Panc1 (cell line): ENCODE results near the gene AHSG. TPM values are rescaled to one million over a fixed set of nuclear protein-coding genes. Genes with fewer than 3 reads are reported as not detected.

Experiments
- ATAC-seq: fragments of 200-7000 bp; cut with Tn5 transposase; 2 replicates; pipeline ENCODE4 v1.9.1; 2020; ENCODE audit warnings: mild to moderate bottlenecking, moderate library complexity
- BruUV-seq: library from RNA; stranded (reverse); fragments of 400-500 nt; replicated peaks from 2 replicates; lab custom pipeline; 2021; lab: Mats Ljungman, UMichigan
- CTCF ChIA-PET: fragments of 300-600 bp; sonication (Branson Sonifier 250); formaldehyde crosslinking; loops from one replicate; lab custom pipeline; 2022; ENCODE audit warnings: antibody characterized with exemption; lab: Charles Lee
- POLR2A ChIA-PET: fragments of 300-600 bp; sonication (Branson Sonifier 250); formaldehyde crosslinking; loops from one replicate; lab custom pipeline; 2022; ENCODE audit warnings: antibody characterized with exemption; lab: Charles Lee
- DNase-seq: peaks from one replicate; pipeline ENCODE4 v3.0.0-alpha.2; 2010; ENCODE audit warnings: low read depth, low spot score
- H3K27ac ChIP-seq: 2 replicates; pipeline ENCODE4 v1.5.1; 2011; ENCODE audit warnings: mild to moderate bottlenecking, low read length, inconsistent platforms
- H3K27me3 ChIP-seq: fragments of 200-500 bp; sonication (Bioruptor generic); 2 replicates; pipeline ENCODE4 v1.6.0; 2014; ENCODE audit warnings: low read length, inconsistent platforms; ENCODE audit not compliant: control insufficient read depth, insufficient read depth
- H3K36me3 ChIP-seq: fragments of 200-500 bp; sonication (Bioruptor generic); 2 replicates; pipeline ENCODE4 v1.5.1; 2014; ENCODE audit warnings: inconsistent platforms, mild to moderate bottlenecking, low read length, moderate library complexity; ENCODE audit not compliant: control insufficient read depth, insufficient read depth
- H3K4me1 ChIP-seq: 2 replicates; pipeline ENCODE4 v1.5.1; 2011; ENCODE audit warnings: inconsistent platforms, mild to moderate bottlenecking, low read length, moderate library complexity; ENCODE audit not compliant: control insufficient read depth, insufficient read depth
- H3K4me3 ChIP-seq, 2 experiments: 2 replicates each; pipeline ENCODE4 v1.5.1; 2011 to 2012; ENCODE audit warnings: low read depth in 2 of 2, low read length in 2 of 2, mild to moderate bottlenecking in 2 of 2, inconsistent platforms in 1 of 2, moderate library complexity in 1 of 2
- H3K9me3 ChIP-seq: fragments of 200-500 bp; sonication (Bioruptor generic); 2 replicates; pipeline ENCODE4 v1.5.1; 2014; ENCODE audit warnings: low read depth, mild to moderate bottlenecking, inconsistent platforms, low read length, moderate library complexity; ENCODE audit not compliant: control insufficient read depth, insufficient read depth
- CTCF ChIP-seq: fragments of 450-650 bp; IDR thresholded peaks from 2 replicates; pipeline ENCODE4 v1.5.1; 2017; ENCODE audit warnings: mild to moderate bottlenecking
- POLR2AphosphoS5 ChIP-seq: IDR thresholded peaks from 2 replicates; pipeline ENCODE4 v1.6.1; 2012; ENCODE audit warnings: mild to moderate bottlenecking, low read depth, low read length, moderate library complexity
- REST ChIP-seq, 2 experiments: IDR thresholded peaks; 2 replicates each; pipeline ENCODE4 v1.6.1; 2011 to 2012; ENCODE audit warnings: low read depth in 2 of 2, control low read depth in 1 of 2, low read length in 1 of 2, mild to moderate bottlenecking in 1 of 2, moderate library complexity in 1 of 2; ENCODE audit not compliant: insufficient read depth in 1 of 2
- SIN3A ChIP-seq: IDR thresholded peaks from 2 replicates; pipeline ENCODE4 v1.6.1; 2012; ENCODE audit warnings: low read depth, mild to moderate bottlenecking, low read length, moderate library complexity, borderline replicate concordance; ENCODE audit not compliant: insufficient read depth
- TCF7L2 ChIP-seq: IDR thresholded peaks from 2 replicates; pipeline ENCODE4 v1.6.1; 2011; ENCODE audit warnings: mild to moderate bottlenecking, low read depth, low read length, inconsistent platforms
- in situ Hi-C: cut with HindIII; loops from 2 replicates; pipeline ENCODE4 v1.10.0; 2016; ENCODE audit warnings: low sequenced_read_pairs, low pct_unique_long_range_greater_than_20kb
- intact Hi-C: fragments of 100-400 bp; cut with micrococcal nuclease; formaldehyde crosslinking; loops from one replicate; pipeline ENCODE4 v1.10.0; 2022; ENCODE audit not compliant: unreplicated experiment
- total RNA-seq: library from RNA; stranded (reverse); gene quantifications from one replicate; pipeline ENCODE4 v1.2.1, GENCODE V29; 2021; ENCODE audit not compliant: unreplicated experiment

The AHSG gene
- total RNA-seq, 1 experiment from 2014 or later, result 0.85 TPM

GRCh38 chr3:186636536-186636935 lies 23.7 kb downstream of the AHSG start:
- CTCF ChIA-PET, result no interaction called here
- no TSS peak for BruUV-seq

GRCh38 chr3:186637686-186638085 lies 24.8 kb downstream of the AHSG start:
- in situ Hi-C loops, result no loop called here
- Histone ChIP-seq H3K4me3 (no peak overlapping the region), H3K27me3 (peaks cover 20% of the 10 kb centered on the region), H3K36me3 (no peaks in the 10 kb centered on the region), H3K9me3 (no peaks in the 10 kb centered on the region), H3K4me1 (no peaks in the 10 kb centered on the region), H3K27ac (no peak overlapping the region)
- DNase-seq, result no peak
- no peak for ATAC-seq
- TF ChIP-seq POLR2AphosphoS5 (no peak), REST (IDR thresholded peaks at IDR 0.05; ENCODE audit: insufficient read depth in 1 of 2, low read depth in 2 of 2, low read length in 1 of 2) (no peak), SIN3A (no peak), CTCF (no peak), TCF7L2 (no peak)
- BruUV-seq, result no TSS peak
- ChIA-PET CTCF (no interaction called here), POLR2A (no interaction called here)
- intact Hi-C loops, result no loop called here

More at GRCh38 chr3:186636536-186636935, 23.7 kb downstream of the AHSG start:
- no peak overlapping the region for H3K27ac ChIP-seq
- POLR2A ChIA-PET, result no interaction called here
- H3K4me1 ChIP-seq, result no peaks in the 10 kb centered on the region
- no peaks in the 10 kb centered on the region for H3K36me3 ChIP-seq
- H3K27me3 ChIP-seq, result peaks cover 13% of the 10 kb centered on the region
- intact Hi-C loops (no loop called here), in situ Hi-C loops (no loop called here)
- no peak for ATAC-seq
- no peak for DNase-seq
- TF ChIP-seq CTCF (no peak), POLR2AphosphoS5 (no peak), TCF7L2 (no peak), REST (IDR thresholded peaks at IDR 0.05; ENCODE audit: insufficient read depth in 1 of 2, low read depth in 2 of 2, low read length in 1 of 2) (no peak), SIN3A (no peak)
- no peaks in the 10 kb centered on the region for H3K9me3 ChIP-seq
- H3K4me3 ChIP-seq, result no peak overlapping the region
